T-helper 2 cell (primary cell): Measurements from ENCODE around the gene ZNF454.
A peak's percentile ranks its signal among the peaks of the same experiment; 100 is the strongest.

Experiments
- DNase-seq, 5 experiments: peaks; one replicate each; pipeline versions ENCODE4 v3.0.0 to v3.0.0-alpha.2; 2012 to 2022

Gene ZNF454

DNA sequence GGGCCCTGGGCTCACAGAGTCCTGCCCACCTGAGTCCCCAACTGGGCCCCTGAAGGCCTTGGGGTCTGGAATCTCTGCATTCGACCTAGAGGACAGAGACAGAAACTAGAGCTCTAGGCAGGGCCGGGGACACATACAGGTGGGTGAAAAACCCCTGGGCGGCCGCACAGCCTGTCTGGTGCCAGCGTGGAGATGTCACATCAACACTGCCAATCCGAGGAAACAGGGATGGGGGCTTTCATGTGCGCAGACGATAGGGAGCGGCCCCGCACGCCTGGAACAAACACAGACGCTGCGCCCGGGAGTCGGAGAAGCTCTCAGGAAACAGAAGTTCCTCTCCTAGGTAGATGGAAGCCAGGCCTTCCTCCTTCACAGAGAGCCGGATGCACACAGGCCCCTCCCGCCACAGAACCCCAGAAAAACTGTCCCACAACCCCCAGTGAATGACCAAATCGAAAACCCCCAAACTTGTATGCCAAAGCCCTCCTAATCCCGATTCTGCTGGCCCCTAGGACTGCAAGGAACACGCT, 52.3 kb downstream of the ZNF454 start:
- DNase-seq = no peak

DNA sequence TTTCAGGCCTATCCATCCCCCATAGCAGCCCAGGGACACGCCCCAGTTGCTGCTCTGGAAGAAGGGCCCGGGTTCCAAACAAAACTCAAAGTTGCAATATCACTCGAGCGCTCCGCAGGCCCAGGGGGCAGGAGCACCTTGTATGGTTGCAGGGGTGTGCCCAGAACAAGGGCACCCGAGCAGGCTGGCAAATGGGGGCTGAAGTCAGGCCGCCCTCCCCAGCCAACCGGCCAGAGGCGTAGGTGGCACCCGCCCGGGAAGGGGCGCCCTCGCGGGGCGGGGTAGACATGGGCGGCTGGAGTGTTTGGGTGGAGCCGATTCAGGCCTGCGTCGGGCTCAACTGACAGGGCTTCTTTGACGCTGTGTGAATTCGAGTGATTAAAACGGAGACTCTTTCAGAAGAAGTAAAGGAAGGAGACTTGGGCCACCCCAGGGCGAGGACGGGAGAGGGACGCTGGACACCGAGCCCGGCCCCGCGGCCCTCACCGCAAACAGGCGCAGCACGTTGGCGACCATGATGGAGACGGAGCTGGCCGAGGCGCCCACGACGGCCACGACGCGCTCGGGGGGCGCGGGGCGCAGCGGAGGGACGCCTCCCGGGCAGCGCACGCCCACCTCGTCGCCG, 53.1 kb downstream of the ZNF454 start:
- DNase-seq = no peak

DNA sequence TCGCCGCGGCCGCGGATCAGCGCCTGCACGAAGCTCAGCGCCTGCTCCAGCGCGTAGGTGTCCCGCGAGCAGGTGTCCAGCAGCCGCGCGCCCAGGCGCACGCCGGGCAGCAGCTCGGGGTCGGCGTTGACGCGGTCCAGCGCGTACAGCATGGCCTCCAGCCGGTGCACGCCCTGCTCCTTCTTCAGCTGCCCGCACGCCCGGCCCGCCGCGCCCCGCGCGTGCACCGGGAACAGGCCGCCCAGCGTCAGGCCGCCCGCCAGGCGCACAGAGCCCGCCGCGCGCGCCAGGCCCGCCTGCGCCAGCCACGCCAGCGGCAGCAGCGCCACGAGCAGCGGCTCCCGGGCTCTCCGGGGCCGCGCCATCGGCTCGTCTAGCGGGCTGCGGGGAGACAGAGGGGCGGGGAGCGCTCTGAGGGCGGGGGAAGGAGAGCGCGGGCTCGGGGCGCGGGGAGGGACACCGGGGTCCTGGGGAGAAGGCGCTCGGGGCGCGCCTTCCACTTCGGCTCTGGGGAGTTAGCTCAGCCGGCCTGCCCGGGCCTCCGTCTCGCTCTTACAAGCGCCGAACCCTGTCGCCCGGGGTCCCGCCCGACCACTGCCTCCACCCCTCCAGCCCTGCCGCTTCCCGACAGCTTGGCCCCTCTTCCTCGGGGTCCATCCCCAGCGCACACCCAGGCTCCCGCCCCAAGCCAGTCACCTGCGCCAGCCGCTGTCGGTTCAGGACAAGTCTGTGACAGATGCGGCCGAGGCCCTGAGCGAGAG, 53.8 kb downstream of the ZNF454 start, which contains the start of gene GRM6:
Gene GRM6, minus strand, starts transcription at position 741 of the 761 bp plus-strand sequence. Its CDS starts 376 bp downstream, at position 365.
- peak in 1 of 5 experiments; percentile 14 for DNase-seq

DNA sequence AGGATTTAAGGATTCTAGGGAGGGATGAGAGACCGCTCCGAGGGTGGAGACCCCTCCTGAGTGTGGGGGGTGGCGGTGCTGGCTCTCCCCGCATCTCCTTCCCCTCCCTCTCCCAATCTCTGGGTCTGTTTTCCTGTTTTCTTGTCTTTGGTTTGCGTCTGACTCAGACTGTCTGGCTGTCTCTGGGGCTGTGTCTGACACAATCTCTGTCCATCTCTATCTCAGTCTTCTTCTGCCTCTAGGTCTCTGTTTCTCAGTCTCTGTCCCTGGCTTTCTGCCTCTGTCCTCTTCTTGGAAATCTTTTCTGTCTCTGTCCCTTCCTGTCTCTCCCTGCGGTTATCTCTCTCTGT, 54.3 kb downstream of the ZNF454 start:
- DNase-seq = no peak

DNA sequence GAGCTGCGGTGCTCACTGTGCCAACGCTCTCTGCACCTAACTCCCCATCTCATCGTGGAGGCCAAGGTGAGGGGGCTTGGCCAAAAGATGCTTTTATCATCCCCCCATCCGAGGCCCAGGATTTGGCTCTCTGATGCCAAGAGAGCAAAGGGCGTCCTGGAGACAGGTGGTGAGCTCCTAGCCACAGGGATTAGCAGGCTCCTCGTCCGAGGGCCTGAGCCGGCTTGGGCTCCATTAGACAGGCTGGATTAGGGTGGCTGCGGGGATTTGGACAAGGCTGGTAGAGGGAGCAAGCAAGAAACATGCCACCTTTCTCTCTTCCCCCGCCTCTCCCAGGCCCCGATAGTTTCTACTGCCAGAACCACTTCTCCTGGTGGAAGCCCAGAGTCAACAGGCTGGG, 55.2 kb downstream of the ZNF454 start:
- no peak for DNase-seq

DNA sequence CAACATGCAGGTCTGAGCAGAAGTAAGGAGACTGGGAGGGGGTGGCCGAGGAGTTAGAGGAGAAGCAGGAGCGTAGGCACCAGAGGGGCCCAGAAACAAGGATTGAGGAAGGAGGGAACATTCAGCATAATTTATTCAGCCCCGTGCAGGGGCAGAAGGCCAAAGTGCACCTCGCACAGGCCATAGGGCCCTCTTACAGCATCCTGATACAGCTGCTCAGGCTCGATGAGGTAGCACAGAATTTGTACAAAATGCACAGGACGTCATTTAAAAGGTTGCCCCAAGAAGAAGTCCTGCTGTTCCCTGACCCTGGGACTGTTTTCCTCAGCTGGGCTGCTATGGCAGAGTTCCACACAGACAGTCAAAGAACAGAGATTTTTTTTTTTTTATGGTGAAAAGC, 56.2 kb downstream of the ZNF454 start:
- DNase-seq = no peak

DNA sequence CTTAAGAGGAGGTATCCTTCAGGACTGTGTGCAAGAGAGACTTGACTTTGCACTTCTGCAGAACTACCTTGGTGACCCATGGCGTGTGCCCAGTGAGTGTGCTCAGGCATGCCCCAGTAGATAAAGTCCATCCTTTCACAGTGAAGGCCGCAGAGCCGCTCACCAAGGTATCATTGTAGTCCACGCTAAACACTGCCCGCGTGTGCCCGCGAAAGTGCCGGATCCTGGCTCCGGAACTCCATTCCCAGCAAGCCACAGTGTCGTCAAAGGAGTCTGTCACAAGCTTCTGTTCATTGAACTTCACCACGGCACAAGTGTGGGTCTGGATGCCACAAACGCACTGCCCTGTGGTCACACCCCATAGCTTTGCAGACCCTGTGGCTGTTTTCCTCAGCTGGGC, 57.4 kb downstream of the ZNF454 start:
- no peak for DNase-seq

DNA sequence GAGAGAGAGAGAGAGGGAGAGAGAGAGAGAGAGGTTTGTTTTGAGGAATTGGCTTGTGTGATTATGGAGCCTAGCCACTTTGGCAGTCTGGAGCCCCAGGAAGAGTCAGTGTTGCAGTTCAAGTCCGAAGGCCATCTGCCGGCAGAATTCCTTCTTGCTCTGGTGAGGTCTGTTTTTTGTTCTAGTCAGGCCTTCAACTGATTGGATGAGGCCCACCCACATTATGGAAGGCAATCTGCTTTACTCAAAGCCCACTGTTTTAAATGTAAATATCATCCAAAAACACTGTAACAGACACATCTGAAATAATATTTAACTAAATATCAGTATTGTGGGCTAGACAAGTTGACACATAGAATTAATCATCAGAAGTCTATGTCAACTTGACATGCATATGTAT, 65.6 kb downstream of the ZNF454 start:
- DNase-seq = no peak

DNA sequence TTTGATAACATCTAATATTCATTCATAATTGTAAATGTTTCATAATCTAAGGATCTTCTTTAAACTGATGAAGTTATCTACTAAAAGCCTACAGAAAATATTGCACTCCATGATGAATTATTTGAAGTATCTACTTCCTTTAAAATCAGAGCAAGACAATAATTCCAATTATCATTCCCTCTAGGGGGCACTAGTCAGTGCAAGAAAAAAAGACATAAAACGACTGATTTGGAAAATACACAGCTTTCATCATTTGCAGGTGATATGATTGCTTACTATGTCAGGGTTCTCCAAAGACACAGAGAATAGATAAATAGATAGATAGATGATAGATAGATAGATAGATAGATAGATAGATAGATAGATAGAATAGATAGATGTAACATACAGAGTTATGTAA, 67.7 kb downstream of the ZNF454 start:
- no peak for DNase-seq
